UCSD-AML1 (cell line): ENCODE results near the gene ACACA.
A peak's percentile ranks its signal among the peaks of the same experiment; 100 is the strongest.

Experiments used
- DNase-seq: peaks from one replicate; lab custom pipeline; 2025; ENCODE audit not compliant: unreplicated experiment; lab: John Stamatoyannopoulos, UW

ACACA gene

GRCh38 chr17:37399265-37399803 is 7.3 kb downstream of the ACACA start:
- DNase-seq: no peak

DNA sequence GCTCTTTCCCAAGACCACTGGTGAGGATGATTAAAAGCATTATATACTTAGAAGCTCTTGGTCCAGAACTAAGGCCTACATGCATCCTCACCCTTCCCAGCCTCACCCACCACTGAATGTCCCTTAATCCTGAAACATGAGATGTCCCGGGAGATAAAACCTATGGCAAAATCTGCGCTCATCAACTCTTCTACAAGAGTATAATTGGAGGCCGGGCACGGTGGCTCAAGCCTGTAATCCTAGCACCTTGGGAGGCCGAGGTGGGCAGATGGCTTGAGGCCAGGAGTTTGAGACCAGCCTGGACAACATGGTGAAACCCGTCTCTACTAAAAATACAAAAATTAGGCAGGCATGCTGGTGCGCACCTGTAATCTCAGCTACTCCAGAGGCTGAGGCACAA is 13.3 kb downstream of the ACACA start:
- no peak for DNase-seq

DNA sequence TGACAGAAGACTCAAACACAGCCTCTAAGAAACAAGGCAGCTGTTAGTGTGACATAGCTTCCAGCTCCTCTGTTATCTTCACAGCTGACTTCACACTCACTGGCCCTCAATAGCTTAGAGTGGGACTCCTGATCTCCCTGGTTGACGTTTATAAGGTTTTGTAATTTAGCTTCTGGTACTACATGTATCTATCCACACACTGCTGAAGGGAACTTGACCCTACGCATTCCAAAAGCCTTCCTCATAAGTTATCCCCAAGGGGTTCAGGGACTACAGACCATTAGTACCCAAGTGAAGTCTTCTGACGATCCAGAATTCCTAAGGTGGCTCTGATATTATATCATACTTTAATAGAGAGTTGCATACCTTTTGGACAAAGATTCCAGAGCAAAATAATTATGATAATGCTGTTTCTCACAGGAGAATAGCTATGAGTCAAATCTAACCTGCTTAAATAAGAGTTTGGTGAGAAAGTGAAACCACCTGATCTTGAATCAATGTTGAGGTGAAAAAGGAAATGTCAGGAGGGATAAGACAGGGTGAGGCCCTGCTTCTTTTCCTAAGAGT is 14.5 kb downstream of the ACACA start:
- DNase-seq: no peak

- DNase-seq: no peak
Measured at GRCh38 chr17:37391146-37391545, 15.5 kb downstream of the ACACA start.

GRCh38 chr17:37389160-37389559 is 17.5 kb downstream of the ACACA start:
- no peak for DNase-seq

DNA sequence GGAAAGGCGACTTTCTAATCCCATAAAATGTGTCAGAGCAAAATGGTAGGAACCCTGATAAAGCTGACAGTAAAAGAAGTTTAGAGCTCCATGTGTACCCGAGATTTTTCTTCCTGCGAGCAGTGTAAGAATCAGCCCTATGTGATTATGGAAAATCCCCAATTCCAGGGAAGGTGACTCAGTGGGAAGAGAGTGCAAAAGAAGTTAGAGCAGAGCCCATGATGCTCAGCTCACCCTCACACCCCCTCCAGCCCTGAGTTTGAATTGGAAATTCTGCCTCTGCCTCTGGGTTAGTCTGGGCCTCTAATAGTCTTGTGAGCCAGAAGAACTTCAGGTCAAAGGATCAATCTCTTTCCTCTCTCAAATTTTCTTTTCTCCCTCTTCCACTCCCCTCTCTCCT is 18.4 kb downstream of the ACACA start:
- no peak for DNase-seq

DNA sequence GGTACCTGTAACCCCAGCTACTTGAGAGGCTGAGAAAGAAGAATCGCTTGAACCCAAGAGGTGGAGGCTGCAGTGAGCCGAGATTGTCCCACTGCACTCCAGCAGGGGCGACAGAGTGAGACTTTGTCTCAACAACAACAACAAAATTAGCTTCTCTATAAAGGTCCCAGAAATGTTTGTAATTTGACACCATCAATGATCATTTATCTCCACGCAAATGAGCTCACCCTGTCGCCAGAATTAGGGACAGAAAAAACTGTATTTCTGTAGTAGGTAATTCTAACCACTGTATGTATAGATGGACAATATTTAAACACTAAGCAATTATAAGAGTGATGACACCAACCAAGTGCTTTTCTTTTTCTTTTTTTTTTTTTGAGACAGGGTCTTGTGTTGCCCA is 20.2 kb downstream of the ACACA start:
- DNase-seq: no peak

- DNase-seq: no peak
Measured at GRCh38 chr17:37385474-37385990, 21.1 kb downstream of the ACACA start.

- DNase-seq: no peak
Measured at GRCh38 chr17:37384560-37385149, 22.0 kb downstream of the ACACA start.

- no peak for DNase-seq
Measured at GRCh38 chr17:37382056-37382455, 24.6 kb downstream of the ACACA start.

- DNase-seq: no peak
Measured at GRCh38 chr17:37375706-37376105, 30.9 kb downstream of the ACACA start, which contains the start of gene C17orf78. TSS of gene C17orf78 (plus strand) at chr17:37375985. CDS start at chr17:37376093, 108 bp downstream.

DNA sequence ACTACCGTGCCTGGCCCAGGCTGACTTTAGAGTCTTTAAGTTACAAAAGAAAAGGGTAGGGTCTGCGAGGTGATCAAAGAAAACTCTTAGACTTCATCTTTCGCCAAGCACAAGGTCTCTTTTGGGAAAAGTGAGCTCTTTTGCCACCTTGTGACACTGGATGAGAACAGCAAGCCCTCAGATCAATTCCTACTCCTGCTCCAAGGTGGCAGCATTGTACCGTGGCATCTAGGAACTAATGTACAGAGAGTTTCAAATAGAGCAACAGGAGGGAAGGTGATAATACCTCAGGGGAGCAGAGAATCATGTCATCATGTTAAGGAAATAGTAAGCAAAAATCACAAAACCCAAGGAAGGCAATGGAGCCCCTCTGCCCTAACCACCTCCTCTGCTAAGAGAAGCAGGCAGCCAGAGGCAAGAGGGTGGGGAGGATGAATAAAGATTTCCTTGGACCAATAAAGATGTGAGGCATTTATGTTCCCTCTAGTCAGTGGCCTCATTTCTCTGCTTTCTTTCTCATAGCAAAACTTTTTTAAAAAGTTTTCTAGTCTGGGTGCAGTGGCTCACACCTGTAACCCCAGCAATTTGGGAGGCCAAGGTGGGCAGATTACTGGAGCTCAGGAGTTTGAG is 33.0 kb downstream of the ACACA start:
- peak; percentile 62 for DNase-seq

GRCh38 chr17:37368577-37368976 is 38.1 kb downstream of the ACACA start:
- no peak for DNase-seq

- no peak for DNase-seq
Measured at GRCh38 chr17:37365589-37365988, 41.0 kb downstream of the ACACA start.

- DNase-seq: no peak
Measured at GRCh38 chr17:37361543-37361942, 45.1 kb downstream of the ACACA start.

GRCh38 chr17:37360632-37361031 is 46.0 kb downstream of the ACACA start:
- DNase-seq: no peak

DNA sequence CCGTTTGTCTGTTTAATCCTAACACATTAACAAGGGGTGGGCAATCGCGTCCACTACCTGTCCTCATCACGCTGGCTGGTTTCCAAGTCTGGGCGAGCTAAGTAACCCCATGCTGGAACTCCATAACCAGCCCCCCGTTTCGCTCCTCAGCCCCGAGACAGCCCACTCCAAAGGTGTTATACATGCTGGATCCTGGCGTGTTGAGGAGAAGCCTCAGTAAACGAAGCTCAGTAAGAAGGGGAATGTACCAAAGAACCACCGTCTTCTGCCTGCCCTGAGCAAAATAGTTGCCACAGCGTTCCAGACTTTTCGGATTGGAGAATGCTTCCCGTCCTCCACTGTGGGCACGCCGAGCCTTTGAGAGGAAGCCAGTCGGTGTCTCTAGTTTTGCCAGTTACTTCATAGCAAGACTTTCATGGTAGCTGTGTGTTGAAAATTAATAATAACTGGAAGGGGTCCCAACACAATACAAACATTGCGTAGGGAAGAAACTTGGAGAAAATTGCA is 46.9 kb downstream of the ACACA start:
- DNase-seq: no peak

- peak; percentile 98 for DNase-seq
Measured at GRCh38 chr17:37358830-37359681, 47.6 kb downstream of the ACACA start.

- DNase-seq: peak; percentile 63
Measured at GRCh38 chr17:37358098-37358829, 48.4 kb downstream of the ACACA start.
